Posterior cingulate gyrus (tissue), 11 donors: Measurements from ENCODE around the gene MED7.
A peak's percentile ranks its signal among the peaks of the same experiment; 100 is the strongest.
"Not testable (repeated sequence)": the region's sequence is repeated elsewhere in the genome, so short reads cannot be mapped to it uniquely, and the experiment has no call there.

Source experiments
- DNase-seq, 10 donors: peaks; one replicate each; pipeline versions ENCODE4 v3.0.0 to v3.0.0-alpha.2; 2020 to 2021; ENCODE audit warnings: mixed read lengths in 3 of 10
- intact Hi-C: fragments of 100-400 bp; cut with DNase I; formaldehyde crosslinking; loops from one replicate; pipeline ENCODE4 v1.15.1; 2023

The MED7 gene, protein sequence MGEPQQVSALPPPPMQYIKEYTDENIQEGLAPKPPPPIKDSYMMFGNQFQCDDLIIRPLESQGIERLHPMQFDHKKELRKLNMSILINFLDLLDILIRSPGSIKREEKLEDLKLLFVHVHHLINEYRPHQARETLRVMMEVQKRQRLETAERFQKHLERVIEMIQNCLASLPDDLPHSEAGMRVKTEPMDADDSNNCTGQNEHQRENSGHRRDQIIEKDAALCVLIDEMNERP

DNA sequence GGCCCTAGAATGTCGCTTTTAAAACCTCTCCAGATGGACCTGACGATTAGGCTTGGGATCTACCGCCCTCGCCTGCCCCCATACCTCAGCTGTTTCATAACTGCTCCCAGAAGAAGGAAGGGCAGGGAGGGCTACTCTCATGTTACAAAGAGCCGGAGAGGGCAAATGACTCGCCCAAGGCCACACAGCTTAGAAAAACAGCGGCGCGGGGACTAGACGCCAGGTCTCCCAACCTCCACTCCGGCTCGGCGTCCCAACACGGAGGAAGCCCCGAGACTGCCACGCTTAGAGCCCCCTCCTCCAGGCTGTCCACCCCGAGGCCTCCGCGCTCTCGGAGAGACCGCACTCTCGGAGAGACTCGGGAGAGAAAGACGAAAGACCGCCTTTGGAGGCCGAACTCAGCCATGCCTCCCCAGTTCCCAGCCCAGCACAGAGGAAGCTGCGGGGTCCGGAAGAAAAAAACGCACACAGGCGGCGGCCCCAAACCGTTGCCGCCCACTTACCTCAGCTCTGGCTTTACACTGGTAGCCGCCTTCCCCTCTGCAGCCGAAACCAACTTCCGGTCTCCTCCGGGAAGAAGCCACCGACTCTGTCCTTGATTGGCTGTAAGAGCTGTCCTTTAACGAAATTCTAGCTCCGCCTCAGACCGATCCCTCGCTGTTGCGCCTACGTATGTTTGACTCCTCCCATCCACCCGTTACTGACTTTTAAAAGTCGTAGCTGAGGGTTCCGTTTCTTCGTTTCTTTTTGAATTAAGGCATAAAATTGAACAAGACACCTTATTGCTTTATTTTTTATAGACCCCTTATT is at the start of gene MED7:
MED7 (minus strand) TSS at position 549 of the 810 bp plus-strand sequence. CDS start 3,434 bp downstream, outside the sequence.
- intact Hi-C loops = loop anchor here (10.0 kb wide), 1 partner anchor 592 kb away; the partner anchor contains the start of gene THG1L
- DNase-seq = peak; percentile 86 to 99 (median 92)

DNA sequence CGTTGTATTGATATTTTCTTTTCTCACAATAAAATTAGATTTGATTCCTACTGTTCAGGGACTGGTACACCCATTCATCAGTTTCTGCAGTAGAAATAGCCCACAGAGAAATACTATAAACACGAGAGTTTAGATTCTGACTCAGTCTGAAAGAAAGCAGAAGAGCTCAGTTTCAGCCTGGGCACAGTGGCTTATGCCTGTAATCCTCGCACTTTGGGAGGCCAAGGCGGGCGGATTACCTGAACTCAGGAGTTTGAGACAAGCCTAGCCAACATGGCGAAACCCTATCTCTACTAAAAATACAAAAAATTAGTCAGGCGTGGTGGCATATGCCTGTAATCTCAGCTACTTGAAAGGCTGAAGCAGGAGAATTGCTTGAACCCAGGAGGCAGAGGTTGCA is 46.6 kb upstream of the MED7 start:
- DNase-seq = no peak
- intact Hi-C loops = no loop called here

DNA sequence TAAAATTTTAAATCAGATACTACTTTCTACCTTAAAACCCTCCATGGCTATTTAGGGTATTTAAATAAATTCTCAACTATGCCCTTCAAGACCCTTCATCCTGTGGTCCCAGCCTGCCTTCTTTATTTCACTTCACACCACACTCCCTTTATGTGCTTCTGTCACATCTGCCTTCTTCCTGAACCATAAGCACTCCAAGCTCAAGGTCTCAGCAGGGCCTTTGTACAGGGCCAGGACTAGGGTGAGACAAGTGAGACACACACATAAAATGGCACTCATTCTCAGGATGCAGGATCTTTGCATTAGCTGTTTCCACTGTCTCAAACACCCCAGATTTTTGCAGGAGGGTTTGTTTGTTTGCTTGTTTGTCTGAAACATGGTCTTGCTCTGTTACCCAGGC is 45.6 kb upstream of the MED7 start:
- no peak for DNase-seq
- intact Hi-C loops = no loop called here

DNA sequence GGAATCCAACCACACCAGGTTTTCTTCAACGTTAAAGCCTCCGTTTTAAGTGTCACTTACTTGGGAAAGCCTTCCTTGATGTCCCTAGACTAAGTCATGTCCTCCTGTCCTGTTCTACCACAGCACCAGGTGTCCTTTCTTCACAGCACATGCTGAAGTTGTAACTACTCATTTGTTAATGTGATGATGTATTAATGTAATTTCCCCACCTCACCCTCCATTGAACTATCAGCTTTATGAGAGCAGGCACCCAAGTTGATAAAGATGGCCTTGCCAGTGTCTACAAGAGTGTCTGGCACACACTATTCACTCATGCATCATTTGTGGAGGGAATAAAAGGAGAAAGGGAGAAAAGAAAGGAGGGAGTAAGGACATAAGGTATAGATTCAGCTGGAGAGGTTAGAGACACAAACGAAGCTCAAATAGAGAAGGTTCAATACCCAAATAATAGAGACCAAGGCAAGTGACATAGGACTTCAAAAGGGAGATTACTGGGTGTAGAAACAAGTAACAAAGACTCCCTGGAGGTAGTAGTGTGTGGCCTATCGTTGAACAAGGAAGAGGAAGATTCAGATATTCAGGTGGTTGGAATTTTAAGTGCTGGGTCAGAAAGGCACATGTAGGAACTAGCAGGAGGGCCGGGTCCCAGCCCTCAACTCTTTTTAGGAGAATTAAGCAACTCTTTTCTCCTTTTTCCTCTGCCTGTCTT is 44.5 kb upstream of the MED7 start:
- intact Hi-C loops = no loop called here
- DNase-seq = no peak

DNA sequence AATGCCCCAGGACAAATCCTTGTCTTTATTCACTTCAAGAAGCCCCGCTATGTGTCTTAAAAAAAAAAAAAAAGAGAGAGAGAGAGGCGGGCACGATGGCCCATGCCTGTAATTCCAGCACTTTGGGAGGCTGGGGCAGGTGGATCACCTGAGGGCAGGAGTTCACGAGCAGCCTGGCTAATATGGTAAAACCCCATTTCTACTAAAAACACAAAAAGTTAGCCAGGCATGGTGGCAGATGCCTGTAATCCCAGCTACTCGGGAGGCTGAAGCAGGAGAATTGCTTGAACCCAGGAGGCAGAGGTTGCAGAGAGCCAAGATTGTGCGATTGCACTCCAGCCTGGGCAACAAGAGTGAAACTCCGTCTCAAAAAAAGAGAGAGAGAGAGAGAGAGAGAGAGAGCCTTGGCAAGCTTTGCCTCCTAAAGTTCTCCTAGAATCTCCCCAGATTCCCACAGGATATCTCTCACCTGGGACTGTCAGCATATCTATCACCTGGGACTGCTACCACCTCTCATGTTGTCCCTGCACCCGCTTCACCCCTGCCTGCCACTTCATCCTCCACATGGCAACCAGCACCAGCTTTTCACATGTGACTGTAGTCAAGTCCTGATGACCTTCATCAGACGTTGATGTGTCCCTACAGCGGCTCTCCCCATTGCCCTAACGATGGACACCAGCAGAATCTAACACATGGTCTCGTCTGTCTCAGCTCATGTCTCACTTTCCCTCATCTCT is 43.8 kb upstream of the MED7 start:
- intact Hi-C loops = no loop called here
- no peak for DNase-seq

DNA sequence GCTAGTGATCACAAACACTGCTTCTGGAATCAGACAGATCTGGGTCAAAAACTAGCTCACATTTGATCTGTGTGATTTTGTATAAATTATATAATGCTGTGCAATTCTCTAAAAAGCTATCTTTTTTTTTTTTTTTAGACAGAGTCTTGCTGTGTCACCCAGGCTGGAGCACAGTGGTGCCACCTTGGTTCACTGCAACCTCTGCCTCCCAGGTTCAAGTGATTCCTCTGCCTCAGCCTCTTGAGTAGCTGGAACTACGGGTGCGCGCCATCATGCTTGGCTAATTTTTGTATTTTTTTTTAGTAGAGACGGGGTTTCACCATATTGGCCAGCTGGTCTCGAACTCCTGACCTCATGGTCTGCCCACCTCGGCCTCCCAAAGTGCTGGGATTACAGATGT is 42.5 kb upstream of the MED7 start:
- intact Hi-C loops, DNase-seq: not testable (repeated sequence)

DNA sequence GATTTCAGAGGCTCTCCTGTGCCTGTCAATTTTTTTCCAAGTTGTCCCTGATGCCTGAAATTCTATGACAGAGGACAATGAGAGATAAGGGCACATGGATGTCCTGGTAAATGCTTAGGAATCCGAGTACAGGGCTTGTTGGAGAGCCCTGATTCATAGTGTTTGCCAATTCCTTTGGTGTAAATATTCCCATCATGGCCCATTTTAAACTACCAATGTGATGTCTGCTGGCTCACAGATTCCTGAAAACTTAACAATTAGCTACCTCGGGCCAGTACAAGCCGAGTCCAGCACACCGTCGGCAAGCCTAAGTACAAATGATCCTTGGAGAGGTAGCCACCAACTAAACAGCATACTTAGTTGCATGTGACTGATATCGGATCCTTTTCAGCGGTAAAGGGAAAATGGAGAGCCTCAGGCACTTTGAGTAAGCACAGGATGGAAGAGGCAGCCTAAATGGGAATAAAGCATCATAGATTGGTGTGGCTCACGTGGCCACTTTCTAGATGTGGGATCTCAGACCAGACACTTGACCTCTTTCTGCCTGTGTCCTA is 41.5 kb upstream of the MED7 start:
- intact Hi-C loops = no loop called here
- no peak for DNase-seq

DNA sequence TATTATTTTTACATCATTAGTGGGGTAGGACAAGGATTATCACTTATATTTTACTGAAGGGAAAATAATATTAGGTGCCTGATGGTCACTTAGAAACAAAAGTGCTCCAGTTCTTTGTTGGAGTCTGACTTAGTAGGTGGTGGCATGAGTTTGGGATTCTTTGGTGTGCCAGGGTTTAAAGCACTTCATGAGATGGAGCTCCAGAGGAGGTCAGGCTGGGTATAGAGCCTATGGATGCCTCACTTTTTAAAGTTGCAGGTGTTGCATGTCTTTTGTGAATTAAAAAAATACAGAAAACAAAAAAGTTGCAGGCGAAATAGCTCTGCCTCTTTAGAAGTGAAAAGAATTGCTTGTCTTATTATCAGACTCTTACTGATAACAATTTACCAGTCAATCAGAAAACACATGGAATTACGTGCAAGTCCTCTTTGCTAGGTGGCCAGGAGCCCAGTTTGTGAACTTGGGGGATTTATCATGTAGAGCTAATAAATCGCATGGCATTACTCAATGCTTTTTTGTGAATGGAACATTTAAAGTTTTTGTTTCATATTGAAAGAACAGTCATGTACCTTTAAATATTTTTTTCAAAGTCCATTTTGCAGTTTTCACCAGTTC is 39.6 kb upstream of the MED7 start:
- DNase-seq = no peak
- intact Hi-C loops = no loop called here

DNA sequence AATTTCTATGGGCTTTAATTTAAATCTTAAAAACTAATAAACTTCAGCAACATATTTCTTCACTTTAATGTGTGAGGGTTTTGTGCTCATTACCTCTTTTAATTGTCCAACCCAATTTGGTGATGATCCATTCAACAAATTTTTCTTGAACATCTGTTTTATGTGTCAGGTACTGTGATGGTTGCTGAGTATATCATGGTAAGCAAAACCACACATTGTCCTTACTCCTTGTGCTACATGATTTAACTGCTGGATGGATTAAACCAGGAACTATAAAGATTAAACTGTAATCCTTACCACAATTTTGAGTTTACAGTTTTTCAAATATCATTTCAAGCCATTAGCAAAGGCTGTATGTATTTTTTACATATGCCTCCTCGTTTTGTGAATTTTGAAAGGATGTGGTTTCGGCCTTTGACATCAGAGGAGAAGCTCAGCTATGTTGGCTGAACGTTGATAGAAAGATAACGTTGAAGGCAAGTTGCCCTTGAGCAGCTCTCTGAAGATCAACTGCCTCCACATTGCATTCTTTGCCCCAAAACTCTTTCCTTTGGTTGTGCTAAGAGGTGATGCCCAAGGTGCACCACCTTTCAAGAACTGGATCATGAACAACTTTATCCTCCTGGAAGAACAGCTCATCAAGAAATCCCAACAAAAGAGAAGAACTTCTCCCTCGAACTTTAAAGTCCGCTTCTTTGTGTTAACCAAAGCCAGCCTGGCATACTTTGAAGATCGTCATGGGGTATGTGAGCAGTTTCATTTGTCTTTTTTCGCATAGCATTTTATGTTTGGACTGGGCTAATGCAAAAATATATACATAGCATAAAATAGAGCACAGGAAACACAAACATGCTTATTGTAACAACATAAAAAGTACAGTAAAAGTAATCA is 38.0 kb upstream of the MED7 start, which contains the start of gene ITK:
ITK (plus strand) TSS at position 467 of the 891 bp plus-strand sequence; CDS start at position 605, 138 bp downstream.
- intact Hi-C loops = no loop called here
- DNase-seq = no peak

DNA sequence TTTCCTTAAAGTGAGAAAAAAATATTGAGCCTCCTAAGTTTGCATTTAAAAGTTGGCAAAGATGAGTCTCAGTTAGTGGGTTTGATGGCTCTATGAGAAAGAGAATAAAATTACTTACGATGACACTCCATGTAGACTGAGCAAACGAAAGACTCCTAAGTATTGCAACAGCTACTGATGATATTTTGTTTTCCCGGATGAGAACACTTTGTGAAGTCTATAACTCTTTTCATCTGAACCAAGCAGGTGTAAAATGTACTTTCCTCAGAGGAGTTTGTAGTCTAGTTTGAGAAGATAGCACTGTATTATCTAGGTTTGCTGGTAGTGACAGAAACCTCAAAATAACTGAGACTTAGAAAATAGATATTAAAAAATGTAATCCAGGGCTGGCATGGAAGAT is 36.3 kb upstream of the MED7 start:
- intact Hi-C loops = no loop called here
- DNase-seq = no peak

DNA sequence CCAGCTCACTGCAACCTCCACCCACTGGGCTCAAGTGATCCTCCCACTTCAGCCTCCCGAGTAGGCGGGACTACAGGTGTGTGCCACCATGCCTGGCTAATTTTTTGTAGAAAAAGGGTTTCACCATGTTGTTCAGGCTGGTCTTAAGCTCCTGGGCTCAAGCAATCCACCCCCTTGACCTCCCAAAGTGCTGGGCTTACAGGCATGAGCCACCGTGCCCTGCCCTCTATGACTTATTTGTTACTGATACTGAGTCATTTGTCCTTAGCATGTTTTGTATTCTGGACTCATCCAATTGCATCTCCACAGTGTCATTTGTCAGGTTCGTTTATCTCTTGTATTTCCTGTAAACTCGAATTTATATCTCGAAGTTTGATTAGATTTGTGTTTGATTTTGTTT is 35.3 kb upstream of the MED7 start:
- DNase-seq = no peak
- intact Hi-C loops = no loop called here

DNA sequence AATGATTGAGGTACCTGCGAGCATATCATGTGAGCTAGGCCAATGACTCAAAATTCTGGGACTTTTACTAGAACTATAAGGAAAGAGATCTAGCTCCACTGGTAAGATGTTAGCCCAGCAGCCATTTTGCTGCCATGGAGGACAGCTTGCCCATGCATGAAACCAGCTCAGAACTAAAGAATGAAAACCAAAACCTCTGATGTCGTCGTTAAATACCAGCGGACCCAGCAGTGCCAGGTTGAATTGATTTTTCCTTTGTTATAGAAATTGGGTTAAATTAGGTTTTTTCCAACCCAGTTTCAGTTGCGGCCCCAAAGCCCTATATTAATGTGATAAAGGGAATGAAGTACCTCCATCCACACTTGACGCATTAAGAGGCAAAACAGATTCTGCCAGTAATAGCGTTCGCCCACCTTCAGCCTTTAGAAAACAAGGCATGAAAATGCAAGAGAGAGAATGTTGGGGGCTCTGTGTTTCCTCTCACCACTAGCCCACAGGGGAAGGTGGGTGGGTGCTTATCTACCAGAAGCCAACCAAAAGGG is 32.5 kb upstream of the MED7 start:
- intact Hi-C loops = no loop called here
- DNase-seq = no peak

DNA sequence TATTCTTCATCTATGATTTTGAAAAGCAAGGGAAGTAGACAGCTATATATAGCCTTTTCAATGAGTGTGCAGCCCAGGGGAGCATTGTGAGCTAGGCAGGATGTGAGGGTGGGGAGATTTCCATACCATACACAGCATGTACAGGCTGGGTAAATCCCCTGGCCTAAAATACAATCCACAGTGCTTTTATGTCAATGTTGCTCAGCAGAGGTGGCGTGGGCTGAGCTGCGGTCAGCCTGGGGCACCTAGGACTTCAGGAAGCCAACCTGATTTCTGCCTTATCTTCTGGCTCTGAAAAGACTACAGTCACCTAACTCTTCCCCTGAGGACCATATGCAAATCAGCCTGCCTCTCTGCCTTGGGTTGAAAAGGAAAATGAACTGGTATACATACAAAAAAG is 29.7 kb upstream of the MED7 start:
- intact Hi-C loops = no loop called here
- DNase-seq = no peak

DNA sequence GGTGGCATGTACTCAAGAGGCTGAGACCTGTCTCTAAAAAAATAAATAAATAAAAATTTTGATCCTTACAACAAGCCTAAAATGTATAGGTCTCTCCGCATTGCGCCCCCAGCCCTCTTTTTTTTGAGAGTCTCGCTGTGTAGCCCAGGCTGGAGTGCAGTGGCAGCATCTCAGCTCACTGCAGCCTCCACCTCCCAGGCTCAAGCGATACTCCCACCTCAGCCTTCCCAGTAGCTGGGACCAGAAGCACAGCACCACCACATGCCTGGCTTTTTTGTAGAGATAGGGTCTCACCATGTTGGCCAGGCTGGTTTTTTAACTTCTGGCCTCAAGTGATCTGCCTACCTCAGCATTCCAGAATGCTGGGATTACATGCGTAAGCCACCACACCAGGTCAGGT is 25.6 kb upstream of the MED7 start:
- peak in 1 of 10 donors; percentile 66 for DNase-seq
- intact Hi-C loops = no loop called here

DNA sequence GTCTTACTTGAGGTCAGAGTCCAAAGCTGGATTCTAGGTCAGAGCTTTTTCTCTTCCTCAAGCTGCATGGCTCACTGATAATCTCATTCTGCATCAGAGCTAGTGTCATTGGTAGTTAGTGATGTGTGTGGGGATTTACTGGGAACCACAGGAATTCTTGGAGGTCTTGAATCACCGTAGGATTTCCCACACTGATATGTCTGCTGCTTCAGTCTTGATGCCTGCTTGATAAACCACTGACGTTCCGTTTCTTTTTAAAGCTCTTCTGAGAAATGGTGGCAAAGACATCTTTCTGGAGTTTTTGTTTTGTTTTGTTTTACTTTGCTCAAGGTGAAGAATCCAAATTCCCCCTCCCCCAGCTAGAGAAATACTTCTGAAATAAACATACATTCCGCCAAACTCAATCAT is 24.6 kb upstream of the MED7 start:
- intact Hi-C loops = no loop called here

DNA sequence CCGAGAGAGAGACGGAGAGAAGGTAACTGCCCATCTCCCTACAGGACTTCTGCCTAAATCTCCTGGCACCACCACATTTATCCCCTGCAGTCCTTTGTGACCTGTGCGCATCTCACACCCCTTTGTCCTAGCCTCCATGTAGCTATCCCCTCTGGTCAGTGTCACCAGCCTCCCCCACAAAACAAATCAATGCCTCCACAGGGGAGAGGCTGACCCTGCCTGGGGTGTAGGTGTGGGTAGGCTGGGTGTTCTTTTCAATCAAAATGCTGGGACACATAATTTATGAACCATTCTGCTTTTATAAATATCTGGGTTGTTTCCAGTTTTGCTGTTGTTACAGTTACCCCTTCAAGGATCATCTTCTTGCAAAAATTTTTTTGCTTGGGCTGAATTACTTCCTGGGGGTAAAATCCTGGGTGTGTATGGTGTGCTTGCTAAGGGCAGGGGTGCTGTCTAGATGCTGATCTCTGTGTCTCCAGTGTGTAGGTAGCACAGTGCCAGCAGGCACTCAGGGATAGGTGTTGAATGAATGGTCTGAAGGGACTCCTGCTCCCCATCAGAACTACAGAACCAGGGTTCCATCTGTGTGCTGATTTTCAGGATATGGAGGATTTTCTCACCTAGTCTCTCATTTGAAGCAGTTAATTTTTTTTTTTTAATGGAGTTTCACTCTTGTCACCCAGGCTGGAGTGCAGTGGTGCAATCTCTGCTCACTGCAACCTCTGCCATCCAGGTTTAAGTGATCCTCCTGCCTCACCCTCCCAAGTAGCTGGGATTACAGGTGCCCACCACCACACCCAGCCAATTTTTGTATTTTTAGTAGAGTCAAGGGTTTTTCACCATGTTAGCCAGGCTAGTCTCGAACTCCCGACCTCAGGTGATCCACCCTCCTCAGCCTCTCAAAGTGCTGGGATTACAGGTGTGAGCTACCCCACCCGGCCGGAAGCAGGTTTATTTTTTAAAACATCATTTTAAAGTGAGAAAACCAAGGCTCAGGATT is 23.8 kb upstream of the MED7 start, which contains the start of gene GARIN3:
GARIN3 (minus strand) TSS at position 51 of the 1,000 bp plus-strand sequence. CDS start 96 bp downstream, outside the sequence.
- DNase-seq = no peak
- intact Hi-C loops = no loop called here

More for the DNA sequence above, 24.6 kb upstream of the MED7 start:
- no peak for DNase-seq

DNA sequence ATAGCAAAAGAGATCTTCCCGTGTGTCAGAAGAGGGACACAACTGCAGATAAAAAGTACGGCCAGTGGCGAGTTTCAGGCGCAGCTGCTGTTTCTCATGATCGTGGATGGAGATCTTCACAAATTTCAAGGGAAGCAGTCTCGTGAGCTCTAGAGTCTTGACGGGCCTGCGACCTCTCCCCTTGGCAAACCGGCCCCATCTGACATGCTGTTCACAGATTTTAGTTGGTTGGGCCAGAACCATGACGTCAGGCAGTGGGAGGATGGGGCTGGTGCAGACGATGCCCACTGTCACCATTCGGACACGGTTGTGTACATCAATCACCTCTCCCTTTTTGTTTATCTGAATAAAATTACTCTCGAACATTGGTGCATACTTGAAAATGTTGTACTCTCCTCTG is 23.0 kb upstream of the MED7 start:
- DNase-seq = no peak
- intact Hi-C loops = no loop called here
